ENCODE results near the gene INO80E.

GRCh38 chr16:30009990-30010843 lies 14.2 kb downstream of the INO80E start:
- TF ChIP-seq CTCF (IDR thresholded peaks at IDR 0.05) = no peak
- no peak for TF ChIP-seq POLR2A (IDR thresholded peaks at IDR 0.05)

All from body of pancreas (tissue), 4 donors.